Erythroblast (primary cell): Measurements from ENCODE around the gene ZNF470.

Experiments used
- GATA1 ChIP-seq: IDR thresholded peaks from 2 replicates; pipeline ENCODE4 v1.6.1; 2011; ENCODE audit warnings: low read depth, mild to moderate bottlenecking, control low read depth, low read length, moderate library complexity
- POLR2A ChIP-seq: IDR thresholded peaks from 2 replicates; pipeline ENCODE4 v1.6.1; 2011; ENCODE audit warnings: mild to moderate bottlenecking, low read length

GRCh38 chr19:56562766-56563165, 4.5 kb upstream of the ZNF470 start:
- no peak for TF ChIP-seq POLR2A
- no peak for TF ChIP-seq GATA1
